MCF 10A (cell line): ENCODE measurements around the gene HSF2BP. TPM values are rescaled to one million over a fixed set of nuclear protein-coding genes. Genes with fewer than 3 reads are reported as not detected.

Source experiments
- BruUV-seq: library from RNA; stranded (reverse); fragments of 400-500 nt; replicated peaks from 2 replicates; lab custom pipeline; 2021; lab: Mats Ljungman, UMichigan
- CTCF ChIA-PET: fragments of 300-600 bp; sonication (Branson Sonifier 250); formaldehyde crosslinking; extraction: SDS; loops from one replicate; lab custom pipeline; 2021; ENCODE audit warnings: antibody characterized with exemption, inconsistent platforms; lab: Yijun Ruan, JAX
- POLR2A ChIA-PET: fragments of 300-600, 350-650 bp; sonication (Branson Sonifier 250); formaldehyde crosslinking; extraction: SDS; loops from one replicate; lab custom pipeline; 2020; ENCODE audit warnings: antibody characterized with exemption, inconsistent platforms; lab: Yijun Ruan, JAX
- DNase-seq: peaks from one replicate; pipeline ENCODE4 v3.0.0-alpha.2; 2018; ENCODE audit not compliant: unreplicated experiment
- H3K27ac Mint-ChIP-seq: one replicate; pipeline ENCODE4 v1.8.0; 2022; ENCODE audit warnings: mild to moderate bottlenecking, low read depth, mixed read lengths; ENCODE audit not compliant: unreplicated experiment
- H3K27me3 Mint-ChIP-seq: one replicate; pipeline ENCODE4 v1.8.0; 2022; ENCODE audit warnings: mixed read lengths; ENCODE audit not compliant: insufficient read depth, unreplicated experiment
- H3K36me3 Mint-ChIP-seq: one replicate; pipeline ENCODE4 v1.8.0; 2022; ENCODE audit warnings: mild to moderate bottlenecking, moderate library complexity, mixed read lengths; ENCODE audit not compliant: insufficient read depth, unreplicated experiment
- H3K4me1 Mint-ChIP-seq: one replicate; pipeline ENCODE4 v1.8.0; 2022; ENCODE audit warnings: mixed read lengths; ENCODE audit not compliant: insufficient read depth, unreplicated experiment
- H3K4me3 Mint-ChIP-seq: one replicate; pipeline ENCODE4 v1.8.0; 2022; ENCODE audit warnings: mild to moderate bottlenecking, moderate library complexity, mixed read lengths; ENCODE audit not compliant: unreplicated experiment
- H3K9me3 Mint-ChIP-seq: one replicate; pipeline ENCODE4 v1.8.0; 2022; ENCODE audit warnings: mixed read lengths; ENCODE audit not compliant: unreplicated experiment
- intact Hi-C: fragments of 100-400 bp; cut with micrococcal nuclease; formaldehyde crosslinking; loops from 2 replicates; pipeline ENCODE4 v1.14.1; 2022
- total RNA-seq: library from RNA; stranded (reverse); gene quantifications from 2 replicates; pipeline ENCODE4 v1.2.3, GENCODE V29; 2022
- TF ChIP-seq, protein P1 (sequence below): fragments of 200-600 bp; IDR thresholded peaks from one replicate; pipeline ENCODE4 v1.8.0; 2022; ENCODE audit warnings: antibody characterized with exemption, mild to moderate bottlenecking; ENCODE audit not compliant: unreplicated experiment

HSF2BP gene
- total RNA-seq, 1 experiment from 2014 or later: 6.8 TPM

- no peak overlapping the region for H3K27ac Mint-ChIP-seq
- no peaks in the 10 kb centered on the region for H3K27me3 Mint-ChIP-seq
- H3K4me1 Mint-ChIP-seq: peaks cover 10% of the 10 kb centered on the region
- no peak overlapping the region for H3K4me3 Mint-ChIP-seq
- DNase-seq: no peak
- TF ChIP-seq, protein P1, sequence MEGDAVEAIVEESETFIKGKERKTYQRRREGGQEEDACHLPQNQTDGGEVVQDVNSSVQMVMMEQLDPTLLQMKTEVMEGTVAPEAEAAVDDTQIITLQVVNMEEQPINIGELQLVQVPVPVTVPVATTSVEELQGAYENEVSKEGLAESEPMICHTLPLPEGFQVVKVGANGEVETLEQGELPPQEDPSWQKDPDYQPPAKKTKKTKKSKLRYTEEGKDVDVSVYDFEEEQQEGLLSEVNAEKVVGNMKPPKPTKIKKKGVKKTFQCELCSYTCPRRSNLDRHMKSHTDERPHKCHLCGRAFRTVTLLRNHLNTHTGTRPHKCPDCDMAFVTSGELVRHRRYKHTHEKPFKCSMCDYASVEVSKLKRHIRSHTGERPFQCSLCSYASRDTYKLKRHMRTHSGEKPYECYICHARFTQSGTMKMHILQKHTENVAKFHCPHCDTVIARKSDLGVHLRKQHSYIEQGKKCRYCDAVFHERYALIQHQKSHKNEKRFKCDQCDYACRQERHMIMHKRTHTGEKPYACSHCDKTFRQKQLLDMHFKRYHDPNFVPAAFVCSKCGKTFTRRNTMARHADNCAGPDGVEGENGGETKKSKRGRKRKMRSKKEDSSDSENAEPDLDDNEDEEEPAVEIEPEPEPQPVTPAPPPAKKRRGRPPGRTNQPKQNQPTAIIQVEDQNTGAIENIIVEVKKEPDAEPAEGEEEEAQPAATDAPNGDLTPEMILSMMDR: no peak
- H3K36me3 Mint-ChIP-seq: peaks cover 8% of the 10 kb centered on the region
- no TSS peak for BruUV-seq
- no peaks in the 10 kb centered on the region for H3K9me3 Mint-ChIP-seq
- CTCF ChIA-PET: no interaction called here
- intact Hi-C loops: no loop called here
- POLR2A ChIA-PET: no interaction called here
These were observed 44.4 kb downstream of the HSF2BP start for GRCh38 chr21:43614839-43615238.

DNA sequence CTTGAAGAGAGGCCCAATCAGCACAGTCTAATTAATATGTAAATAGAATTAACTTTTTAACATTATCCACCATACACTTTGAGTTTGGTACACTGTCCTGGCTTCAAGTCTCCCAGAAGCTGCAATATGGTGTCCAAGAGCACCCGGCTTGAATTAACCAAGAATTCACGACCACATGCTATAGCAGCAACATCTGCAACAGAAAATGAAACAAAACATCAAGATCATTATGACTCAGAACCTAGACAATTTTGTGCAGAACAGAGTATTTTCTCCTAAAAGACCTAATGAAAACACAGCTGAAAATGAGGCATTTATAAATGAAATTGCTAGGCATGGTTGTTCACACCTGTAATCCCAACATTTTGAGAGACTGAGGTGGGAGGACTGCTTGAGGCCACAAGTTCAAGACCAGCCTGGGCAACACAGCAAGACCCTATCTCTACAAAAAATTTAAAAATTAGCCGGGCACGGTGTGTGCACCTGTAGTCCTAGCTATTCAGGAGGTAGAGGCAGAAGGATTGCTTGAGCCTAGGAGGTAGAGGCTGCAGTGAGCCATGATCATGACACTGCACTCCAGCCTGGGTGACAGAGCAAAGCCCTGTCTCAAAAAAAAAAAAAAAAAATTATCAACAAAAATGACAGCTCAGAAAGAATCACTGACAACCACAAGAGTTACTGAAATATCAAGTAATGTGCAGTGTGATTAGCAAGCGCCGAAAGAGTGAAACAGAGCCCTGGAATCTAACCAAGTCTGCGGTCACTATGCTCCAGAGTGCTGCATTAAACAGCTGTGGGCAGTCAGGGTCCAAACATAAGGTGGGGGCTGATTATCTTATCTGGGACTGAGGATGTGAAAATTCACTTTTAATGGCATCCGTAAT, 45.3 kb downstream of the HSF2BP start:
- no peak for DNase-seq
- TF ChIP-seq, protein P1: no peak
- ChIA-PET POLR2A (interaction anchor here (0.9 to 3.4 kb wide), 4 partner anchors 8 to 32 kb away, joined by 3 to 17 read pairs (median 5); no protein-coding TSS in a partner anchor), CTCF (interaction anchor here (0.8 to 4.9 kb wide), 3 partner anchors 17 to 314 kb away, joined by 3 to 44 read pairs (median 4); no protein-coding TSS in a partner anchor)
- Mint-ChIP-seq H3K9me3 (no peaks in the 10 kb centered on the region), H3K27ac (no peak overlapping the region), H3K4me1 (peaks cover 19% of the 10 kb centered on the region), H3K27me3 (no peaks in the 10 kb centered on the region), H3K4me3 (no peak overlapping the region), H3K36me3 (peaks cover under 1% of the 10 kb centered on the region)
- intact Hi-C loops: no loop called here
- BruUV-seq: no TSS peak

DNA sequence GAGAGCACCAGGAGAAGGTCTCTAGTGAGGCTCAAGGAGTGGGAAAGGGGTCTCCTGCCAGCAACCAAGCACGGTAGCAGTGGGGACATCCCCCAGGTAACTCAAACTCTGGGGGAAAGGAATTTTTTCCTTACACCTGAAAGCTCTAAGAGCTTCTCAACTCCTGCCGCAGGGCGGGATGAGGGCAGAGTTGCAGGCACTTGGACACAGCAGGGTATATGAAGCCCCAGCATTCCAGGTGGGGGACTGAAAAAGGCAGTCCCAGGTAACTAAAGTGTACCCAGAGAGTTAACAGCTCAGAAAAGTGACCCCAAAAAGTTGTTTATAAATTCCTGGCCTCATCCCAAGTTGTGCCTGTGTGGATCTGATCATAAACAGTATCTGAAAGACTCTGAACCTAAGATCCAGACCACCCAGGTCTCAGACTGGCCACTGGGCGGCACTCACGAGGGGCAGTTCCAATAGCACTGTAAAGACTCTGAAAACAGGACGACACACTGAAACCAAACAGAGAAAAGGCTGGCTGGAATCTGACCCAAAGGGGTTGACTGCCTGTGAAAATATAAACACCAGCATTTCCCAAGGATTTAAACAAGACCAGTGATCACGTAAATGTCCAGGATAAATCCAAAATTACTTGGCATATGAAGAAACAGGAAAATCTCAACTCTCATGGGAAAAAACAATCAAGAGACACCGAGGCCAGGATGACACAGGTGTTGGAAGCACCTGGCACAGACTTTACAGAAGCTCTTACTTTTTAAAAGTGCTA, 47.5 kb downstream of the HSF2BP start:
- ChIA-PET CTCF (interaction anchor here (0.7 to 4.9 kb wide), 12 partner anchors 10 to 50 kb away, joined by 3 to 44 read pairs (median 5); no protein-coding TSS in a partner anchor), POLR2A (interaction anchor here (0.7 to 3.4 kb wide), 5 partner anchors 11 to 34 kb away, joined by 3 to 17 read pairs (median 3); no protein-coding TSS in a partner anchor)
- Mint-ChIP-seq H3K4me1 (peaks cover 35% of the 10 kb centered on the region), H3K27ac (peak overlapping the region; percentile 88), H3K27me3 (no peaks in the 10 kb centered on the region), H3K9me3 (no peaks in the 10 kb centered on the region), H3K36me3 (no peaks in the 10 kb centered on the region), H3K4me3 (no peak overlapping the region)
- no TSS peak for BruUV-seq
- intact Hi-C loops: loop anchor here (1.0 kb wide), 1 partner anchor 34 kb away; no protein-coding TSS in a partner anchor
- DNase-seq: peak; percentile 79
- TF ChIP-seq, protein P1: peak; percentile 67
